Measurements from ENCODE around the gene LHPP.

The LHPP gene

GRCh38 chr10:124500757-124501156, 39.1 kb downstream of the LHPP start:
- DNase-seq = no peak

GRCh38 chr10:124504711-124505110, 43.1 kb downstream of the LHPP start:
- no peak for DNase-seq

- DNase-seq = no peak
Measured at GRCh38 chr10:124505279-124505678, 43.7 kb downstream of the LHPP start.

GRCh38 chr10:124508070-124508667, 46.5 kb downstream of the LHPP start:
- DNase-seq = no peak

GRCh38 chr10:124508907-124509454, 47.4 kb downstream of the LHPP start:
- no peak for DNase-seq

- DNase-seq = no peak
Measured at GRCh38 chr10:124509880-124510632, 48.4 kb downstream of the LHPP start.

GRCh38 chr10:124510759-124511158, 49.1 kb downstream of the LHPP start:
- DNase-seq = no peak

- no peak for DNase-seq
Measured at GRCh38 chr10:124511205-124512039, 49.8 kb downstream of the LHPP start.

GRCh38 chr10:124512040-124512428, 50.4 kb downstream of the LHPP start:
- DNase-seq = no peak

GRCh38 chr10:124512600-124512999, 51.0 kb downstream of the LHPP start:
- DNase-seq = no peak

- no peak for DNase-seq
Measured at GRCh38 chr10:124515244-124515970, 53.8 kb downstream of the LHPP start.

GRCh38 chr10:124516181-124516580, 54.6 kb downstream of the LHPP start:
- no peak for DNase-seq

GRCh38 chr10:124516746-124517397, 55.2 kb downstream of the LHPP start:
- no peak for DNase-seq

GRCh38 chr10:124517461-124517860, 55.8 kb downstream of the LHPP start:
- DNase-seq = no peak

GRCh38 chr10:124517931-124518330, 56.3 kb downstream of the LHPP start:
- DNase-seq = no peak

- DNase-seq = no peak
Measured at GRCh38 chr10:124518366-124518765, 56.7 kb downstream of the LHPP start.

GRCh38 chr10:124520558-124521428, 59.2 kb downstream of the LHPP start:
- no peak for DNase-seq

- no peak for DNase-seq
Measured at GRCh38 chr10:124521429-124521871, 59.8 kb downstream of the LHPP start.

GRCh38 chr10:124522131-124522932, 60.7 kb downstream of the LHPP start:
- DNase-seq = no peak

Measured in amniotic stem cell (primary cell).